H7 (cell line): ENCODE data around the gene HMSD. TPM values are rescaled to one million over a fixed set of nuclear protein-coding genes. Genes with fewer than 3 reads are reported as not detected.

Source experiments
- DNase-seq: peaks from one replicate; pipeline ENCODE4 v3.0.0; 2012
- H3K27me3 ChIP-seq: 2 replicates; pipeline ENCODE4 v1.6.0; 2011; ENCODE audit warnings: mild to moderate bottlenecking, low read length; ENCODE audit not compliant: control insufficient read depth, insufficient read depth
- H3K36me3 ChIP-seq: replicated peaks from 2 replicates; pipeline ENCODE4 v1.5.1; 2011; ENCODE audit warnings: low read length; ENCODE audit not compliant: control insufficient read depth, insufficient read depth
- H3K4me3 ChIP-seq: 2 replicates; pipeline ENCODE4 v1.5.1; 2011; ENCODE audit warnings: low read depth, mild to moderate bottlenecking, control low read depth, low read length, moderate library complexity; ENCODE audit not compliant: insufficient read depth
- total RNA-seq: library from RNA; depleted of rRNA; stranded (reverse); fragments of >200 nt; shearing (Covaris generic); gene quantifications from 2 replicates; pipeline ENCODE4 v1.2.3, GENCODE V29; 2014; rRNA removed

Gene HMSD
- total RNA-seq, 1 experiment from 2014 or later: 0.17 TPM

- DNase-seq: peak; percentile 72
- no peak overlapping the region for H3K4me3 ChIP-seq
- no peaks in the 10 kb centered on the region for H3K27me3 ChIP-seq
- no peaks in the 10 kb centered on the region for H3K36me3 ChIP-seq
Measured at GRCh38 chr18:63994783-63995399, 45.8 kb downstream of the HMSD start.

- H3K27me3 ChIP-seq: no peaks in the 10 kb centered on the region
- no peak overlapping the region for H3K4me3 ChIP-seq
- no peak for DNase-seq
- H3K36me3 ChIP-seq: no peaks in the 10 kb centered on the region
Measured at GRCh38 chr18:63997041-63997440, 47.9 kb downstream of the HMSD start.

- Histone ChIP-seq H3K27me3 (no peaks in the 10 kb centered on the region), H3K4me3 (no peak overlapping the region), H3K36me3 (no peaks in the 10 kb centered on the region)
- DNase-seq: no peak
Measured at GRCh38 chr18:63997606-63998005, 48.5 kb downstream of the HMSD start.

DNA sequence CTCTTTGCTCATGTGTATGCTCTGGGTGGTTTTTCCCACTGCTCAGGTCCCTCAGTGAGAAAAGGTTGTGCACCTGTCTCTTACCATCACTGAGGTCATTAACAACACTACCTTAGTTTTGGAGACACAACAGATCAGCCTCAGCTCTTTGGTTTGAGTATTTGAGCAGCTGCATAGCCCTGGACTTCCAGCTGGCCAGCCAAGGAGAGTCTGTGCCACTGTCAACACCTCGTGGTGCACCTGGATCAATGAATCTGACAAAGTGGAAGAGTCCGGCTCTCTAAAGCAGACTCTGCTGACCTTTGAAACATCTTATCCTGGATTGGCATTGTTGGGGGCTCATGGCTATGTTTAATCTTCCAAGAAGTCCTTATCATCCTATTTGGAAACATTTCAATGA is 50.8 kb downstream of the HMSD start:
- H3K4me3 ChIP-seq: no peak overlapping the region
- H3K27me3 ChIP-seq: no peaks in the 10 kb centered on the region
- DNase-seq: no peak
- H3K36me3 ChIP-seq: no peaks in the 10 kb centered on the region

DNA sequence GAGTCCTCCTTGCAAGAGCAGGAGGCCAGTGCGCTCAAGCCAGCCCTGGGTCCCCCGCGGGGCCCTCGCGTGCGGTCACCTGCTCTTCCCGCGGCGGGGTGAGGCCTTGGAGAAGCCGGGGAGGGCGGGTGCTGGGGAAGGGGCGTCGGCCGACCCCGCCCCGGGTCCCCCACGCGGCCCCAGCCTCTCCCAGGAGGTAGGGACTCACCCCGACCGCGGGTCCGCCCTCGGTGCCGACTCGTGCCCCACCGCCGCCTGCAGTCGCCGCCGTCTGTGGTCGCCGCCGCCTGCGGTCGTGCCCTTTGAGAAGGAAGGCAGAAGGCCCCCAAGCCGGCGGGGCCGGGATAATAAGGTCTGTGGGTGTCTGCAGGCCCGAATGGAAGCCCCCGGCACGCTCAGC is 53.5 kb downstream of the HMSD start:
- H3K27me3 ChIP-seq: no peaks in the 10 kb centered on the region
- peak; percentile 21 for DNase-seq
- no peaks in the 10 kb centered on the region for H3K36me3 ChIP-seq
- H3K4me3 ChIP-seq: no peak overlapping the region

- no peaks in the 10 kb centered on the region for H3K27me3 ChIP-seq
- H3K36me3 ChIP-seq: no peaks in the 10 kb centered on the region
- DNase-seq: no peak
- no peak overlapping the region for H3K4me3 ChIP-seq
Measured at GRCh38 chr18:64009305-64009704, 60.2 kb downstream of the HMSD start.

Other genes starting within 250 kb of the HMSD start
- not detected in 2 replicates for gene SERPINB11, start 246.3 kb upstream of the HMSD start, total RNA-seq
- gene SERPINB7, start 173.9 kb upstream of the HMSD start, total RNA-seq: not detected in 2 replicates
- not detected in 2 replicates for gene SERPINB2, start 61.6 kb upstream of the HMSD start, total RNA-seq
- gene SERPINB10, start 41.3 kb upstream of the HMSD start, total RNA-seq: not detected in 2 replicates
- gene SERPINB8, start 20.8 kb downstream of the HMSD start, total RNA-seq: 0.07 and 1.6 TPM in 2 replicates
- not detected in 2 replicates for gene LINC00305, start 199.8 kb downstream of the HMSD start, total RNA-seq